NCI-H510A (cell line): ENCODE data around the gene SLC25A17.
"Not testable (repeated sequence)": the region's sequence is repeated elsewhere in the genome, so short reads cannot be mapped to it uniquely, and the experiment has no call there.

ENCODE experiments used
- DNase-seq: peaks from one replicate; lab custom pipeline; 2025; lab: John Stamatoyannopoulos, UW

The SLC25A17 gene

DNA sequence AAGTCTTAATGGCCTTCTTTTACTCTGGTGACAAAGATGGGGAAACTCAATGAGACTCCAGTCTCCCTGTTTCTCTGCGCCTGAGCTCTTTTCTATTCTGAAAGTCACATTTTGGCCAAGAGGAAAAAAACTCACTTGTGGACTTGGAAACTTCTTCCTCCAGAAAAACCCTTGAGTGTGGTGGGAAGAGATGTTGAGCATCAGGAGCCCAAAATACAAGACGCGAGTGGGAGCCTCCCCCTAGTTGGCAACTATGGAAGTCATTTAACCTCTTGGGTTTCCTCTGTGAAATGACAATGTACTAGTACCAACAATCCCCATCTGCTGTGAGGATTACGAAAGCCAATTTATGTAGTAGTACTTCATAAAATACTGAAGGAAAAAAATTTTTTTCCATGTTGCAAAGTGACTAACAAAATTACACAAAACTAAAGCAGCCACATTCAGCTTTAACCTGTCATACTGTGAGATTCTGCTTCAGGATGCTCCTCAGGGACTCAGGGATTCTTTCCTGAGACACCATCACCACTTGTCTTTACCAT is 524 bp upstream of the SLC25A17 start:
- DNase-seq, result no peak

DNA sequence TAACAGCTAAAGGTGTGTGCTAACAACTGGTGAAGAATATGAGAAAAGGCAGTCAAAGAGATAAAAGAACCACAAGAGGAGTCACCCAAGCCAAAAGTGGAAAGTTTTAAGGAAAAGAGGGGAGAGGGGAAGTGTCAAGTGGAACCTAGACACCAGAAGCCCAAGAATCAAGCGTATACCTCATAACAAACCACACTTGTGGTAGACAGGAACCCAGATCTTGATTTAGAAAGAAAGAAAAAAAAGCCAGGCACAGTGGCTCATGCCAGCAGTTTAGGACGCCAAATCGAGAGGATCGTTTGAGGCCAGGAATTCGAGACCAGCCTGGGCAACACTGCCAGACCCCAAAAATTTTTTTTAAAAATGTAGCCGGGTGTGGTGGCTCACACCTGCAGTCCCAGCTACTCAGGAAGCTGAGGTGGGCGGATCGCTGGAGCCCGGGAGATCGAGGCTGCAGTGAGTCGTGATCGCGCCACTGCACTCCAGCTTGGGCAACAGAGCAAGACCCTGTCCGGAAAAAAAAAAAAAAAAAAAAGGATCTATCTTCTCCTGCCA is 877 bp downstream of the SLC25A17 start:
- no peak for DNase-seq

GRCh38 chr22:40817737-40818136 is 1.4 kb downstream of the SLC25A17 start:
- no peak for DNase-seq

DNA sequence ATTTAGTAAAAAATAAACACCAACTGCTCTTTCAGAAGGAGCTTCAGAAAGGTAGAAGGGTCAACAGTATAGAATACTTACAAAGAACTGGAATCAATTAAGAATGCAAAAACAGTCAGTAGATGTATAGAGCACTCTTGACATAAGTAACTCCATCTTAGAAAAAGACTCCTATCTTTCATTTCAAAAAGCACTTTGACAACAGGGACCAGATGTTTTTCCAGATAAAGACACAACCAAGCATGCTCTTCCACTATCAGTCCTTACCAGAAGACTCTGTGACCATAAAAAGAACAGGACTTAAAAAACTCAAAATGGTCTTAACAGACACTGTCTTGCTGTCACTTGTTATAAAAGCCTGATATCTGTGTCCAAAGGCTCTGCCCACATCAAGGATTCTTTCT is 5.2 kb downstream of the SLC25A17 start:
- DNase-seq, result no peak

DNA sequence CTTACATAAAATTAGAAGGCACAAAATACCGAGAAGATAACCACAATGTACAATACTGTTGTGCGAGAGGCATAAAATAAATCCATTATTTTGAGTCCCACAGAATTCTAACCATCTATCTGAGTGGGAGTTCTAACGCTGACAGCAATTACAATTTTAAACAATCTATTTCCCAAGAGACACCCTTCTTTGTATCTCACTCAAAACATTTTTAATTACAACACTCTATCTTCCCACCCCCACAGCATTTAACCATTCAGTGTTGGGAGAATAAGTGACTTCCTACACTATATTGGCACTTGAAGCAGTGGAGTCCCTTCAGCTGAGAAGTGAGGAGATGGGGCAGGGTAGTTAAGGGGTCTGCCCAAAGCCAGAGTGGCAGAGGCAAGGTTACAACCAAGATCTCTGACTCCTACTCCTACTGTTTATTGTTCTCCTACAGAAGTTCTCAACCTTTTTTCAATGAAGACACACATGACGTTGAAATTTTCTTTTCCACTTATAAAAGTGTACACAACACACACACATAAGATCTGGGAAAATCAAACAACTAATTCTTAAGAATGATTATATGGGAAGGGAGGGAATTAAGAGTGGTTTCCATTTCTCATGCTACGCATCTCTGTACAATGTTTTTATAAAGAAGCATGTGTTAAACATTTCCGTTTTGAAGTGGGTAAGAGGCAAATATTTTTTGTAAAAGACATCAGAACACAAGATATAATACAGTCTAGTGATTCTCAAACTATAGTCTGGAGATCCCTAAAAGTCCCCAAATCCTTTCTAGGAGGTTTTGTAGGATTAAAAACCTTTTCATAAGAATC is 10.9 kb downstream of the SLC25A17 start:
- no peak for DNase-seq

DNA sequence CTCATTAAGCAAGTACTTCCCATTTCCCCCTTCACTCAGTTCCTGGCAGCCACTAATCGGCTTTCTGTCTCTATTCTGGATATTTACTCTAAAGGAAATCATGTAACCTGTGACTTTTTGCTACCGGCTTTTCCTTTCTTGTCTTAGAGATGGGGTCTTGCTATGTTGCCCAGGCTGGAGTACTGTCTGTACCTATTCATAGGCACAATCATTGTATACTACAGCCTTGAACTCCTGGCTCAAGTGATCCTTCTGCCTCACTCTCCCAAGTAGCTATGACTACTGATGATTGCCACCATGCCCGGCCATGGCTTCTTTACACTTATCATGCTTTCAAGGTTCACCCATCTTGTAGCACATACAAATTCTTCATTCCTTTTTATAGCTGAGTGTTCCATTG is 12.4 kb downstream of the SLC25A17 start:
- no peak for DNase-seq

DNA sequence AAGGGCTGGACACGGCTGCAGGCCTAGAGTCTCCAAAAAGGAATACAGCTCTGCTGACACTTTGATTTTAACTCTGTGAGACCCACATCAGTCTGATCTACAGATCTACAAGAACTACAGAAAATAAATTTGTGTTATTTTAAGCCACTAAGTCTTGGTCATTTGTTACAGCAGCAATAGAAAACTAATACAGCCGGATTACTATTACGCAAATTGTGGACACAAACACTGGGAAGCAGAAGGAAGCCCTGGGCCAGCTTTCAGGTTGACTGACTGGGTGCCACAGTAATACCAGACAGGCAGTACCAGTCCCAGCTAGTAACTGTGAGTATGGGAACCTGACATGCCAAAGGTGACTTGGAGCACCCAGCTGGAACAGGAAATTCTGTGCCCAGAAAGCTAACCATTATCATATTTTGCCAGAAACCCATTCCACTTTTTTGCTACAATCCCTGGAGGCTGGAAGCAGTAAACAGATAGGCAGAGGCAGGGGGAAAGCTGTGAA is 13.4 kb downstream of the SLC25A17 start:
- DNase-seq, result no peak

- no peak for DNase-seq
Measured at GRCh38 chr22:40805239-40805638, 13.9 kb downstream of the SLC25A17 start.

- no peak for DNase-seq
Measured at GRCh38 chr22:40803321-40803720, 15.8 kb downstream of the SLC25A17 start.

DNA sequence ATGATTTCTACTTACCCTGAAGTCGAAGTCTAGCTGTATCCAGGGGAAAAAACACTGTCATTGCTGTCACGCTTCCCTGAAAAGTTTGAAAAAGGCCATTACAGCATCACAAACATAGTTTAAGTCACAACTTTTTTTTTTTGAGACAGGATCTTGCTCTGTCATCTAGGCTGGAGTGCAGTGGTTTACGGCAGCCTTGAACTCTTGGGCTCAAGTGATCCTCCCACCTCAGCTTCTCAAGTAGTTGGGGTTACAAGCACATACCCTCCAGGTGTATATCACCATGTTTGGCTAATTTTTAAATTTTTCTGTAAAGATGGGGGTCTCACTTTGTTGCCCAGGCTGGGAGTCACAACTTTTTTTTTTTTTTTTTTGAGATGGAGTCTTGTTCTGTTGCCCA is 20.1 kb downstream of the SLC25A17 start:
- DNase-seq, result no peak

GRCh38 chr22:40797427-40797826 is 21.7 kb downstream of the SLC25A17 start:
- DNase-seq, result no peak

DNA sequence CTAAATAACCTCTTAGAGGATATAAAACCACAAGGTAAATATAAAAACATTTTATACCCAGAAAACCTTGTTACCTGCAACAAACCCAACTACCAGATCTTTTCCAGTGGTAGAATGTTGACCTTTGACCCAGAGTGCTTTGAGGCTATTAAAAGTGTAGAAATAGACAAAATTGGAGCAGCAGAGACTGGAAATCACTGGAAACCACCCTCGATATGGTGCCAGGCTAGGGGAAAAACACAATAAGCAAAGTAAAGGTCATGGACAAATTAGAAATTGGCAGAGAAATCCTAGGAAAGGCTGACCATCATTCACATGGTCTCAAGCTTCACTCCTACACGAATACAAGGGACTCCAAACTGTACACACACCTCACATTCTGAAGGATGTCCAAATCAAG is 26.7 kb downstream of the SLC25A17 start:
- DNase-seq, result no peak

DNA sequence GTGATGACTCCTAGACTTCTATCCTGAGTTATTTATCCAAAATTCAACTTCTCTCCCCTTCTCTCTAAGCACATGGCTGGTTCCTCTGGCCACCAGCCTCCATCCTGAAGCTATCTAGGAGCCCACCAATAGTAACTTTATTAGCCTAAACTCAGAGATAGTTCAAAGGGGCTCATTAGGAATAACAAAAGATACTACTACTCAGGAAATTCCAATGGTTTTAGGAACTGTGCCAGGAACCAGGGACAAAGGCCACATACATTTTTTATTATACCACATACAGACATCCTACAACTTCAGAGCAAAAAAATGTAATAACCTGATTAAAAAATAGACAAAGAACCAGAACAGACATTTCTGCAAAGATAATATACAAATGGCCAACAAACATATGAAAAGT is 27.9 kb downstream of the SLC25A17 start:
- no peak for DNase-seq

- no peak for DNase-seq
Measured at GRCh38 chr22:40789131-40789530, 30.0 kb downstream of the SLC25A17 start.

DNA sequence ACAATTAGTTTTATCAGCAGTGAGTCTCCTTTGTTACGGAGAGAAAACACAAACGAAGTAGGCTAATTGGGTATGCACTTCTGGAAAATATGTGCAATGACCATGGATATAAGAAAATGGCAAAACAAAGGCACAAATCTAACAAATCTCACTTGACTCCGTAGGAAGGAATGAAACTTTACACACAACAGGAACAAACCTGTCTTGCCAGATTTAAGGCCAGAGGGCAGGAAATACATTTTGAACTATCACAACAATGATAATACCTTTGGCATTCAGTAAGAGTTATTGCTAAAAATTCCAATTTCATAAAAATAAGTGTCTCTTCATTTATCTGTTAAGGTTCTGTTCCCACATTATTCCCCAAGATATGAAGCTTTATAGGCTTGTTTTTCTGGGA is 36.6 kb downstream of the SLC25A17 start:
- no peak for DNase-seq

- DNase-seq, result not testable (repeated sequence)
Measured at GRCh38 chr22:40781749-40782148, 37.4 kb downstream of the SLC25A17 start.

- no peak for DNase-seq
Measured at GRCh38 chr22:40769761-40770160, 49.4 kb downstream of the SLC25A17 start.

GRCh38 chr22:40768206-40768605 is 50.9 kb downstream of the SLC25A17 start:
- DNase-seq, result no peak

GRCh38 chr22:40766956-40767355 is 52.2 kb downstream of the SLC25A17 start:
- no peak for DNase-seq

- DNase-seq, result no peak
Measured at GRCh38 chr22:40764763-40765441, 54.2 kb downstream of the SLC25A17 start.

- DNase-seq, result no peak
Measured at GRCh38 chr22:40759294-40759840, 59.8 kb downstream of the SLC25A17 start.

- DNase-seq, result not testable (repeated sequence)
Measured at GRCh38 chr22:40758851-40759250, 60.3 kb downstream of the SLC25A17 start.
